Naive thymus-derived CD8-positive, alpha-beta T cell (primary cell): Measurements from ENCODE around the gene DTX3L. TPM values are rescaled to one million over a fixed set of nuclear protein-coding genes. Genes with fewer than 3 reads are reported as not detected.

ENCODE experiments used
- ATAC-seq, 2 donors: fragments of 150-1000 bp; cut with Tn5 transposase in 1 of 2; sonication (Bioruptor Pico), chemical (Tn5 transposase) in 1 of 2; 1 replicate in 1 of 2; 2 replicates in 1 of 2; pipeline ENCODE4 v1.10.0; 2021; ENCODE audit warnings: mild to moderate bottlenecking in 2 of 2, moderate library complexity in 2 of 2
- POLR2A ChIA-PET: fragments of 350-600 bp; sonication (Branson Sonifier 250); formaldehyde crosslinking; loops from one replicate; lab custom pipeline; 2021; ENCODE audit warnings: antibody characterized with exemption; lab: Charles Lee
- DNase-seq, 10 donors: peaks; one replicate each; pipeline versions ENCODE4 v3.0.0 to v3.0.0-alpha.2; 2020 to 2022
- H3K27ac Mint-ChIP-seq, 10 donors: one replicate each; pipeline ENCODE4 v1.8.0; 2020 to 2022; ENCODE audit warnings: mild to moderate bottlenecking in 10 of 10, mixed read lengths in 10 of 10, moderate library complexity in 4 of 10, inconsistent platforms in 1 of 10
- H3K27me3 Mint-ChIP-seq, 5 donors: one replicate each; pipeline ENCODE4 v1.8.0; 2021 to 2022; ENCODE audit warnings: mixed read lengths in 5 of 5
- H3K36me3 Mint-ChIP-seq, 3 donors: one replicate each; pipeline ENCODE4 v1.8.0; 2020 to 2022; ENCODE audit warnings: mixed read lengths in 3 of 3, mild to moderate bottlenecking in 2 of 3, inconsistent platforms in 1 of 3
- H3K4me1 Mint-ChIP-seq, 4 donors: one replicate each; pipeline ENCODE4 v1.8.0; 2021 to 2022; ENCODE audit warnings: mixed read lengths in 4 of 4
- H3K4me3 Mint-ChIP-seq, 10 donors: one replicate each; pipeline ENCODE4 v1.8.0; 2020 to 2022; ENCODE audit warnings: mild to moderate bottlenecking in 10 of 10, mixed read lengths in 10 of 10, moderate library complexity in 6 of 10, inconsistent platforms in 1 of 10
- H3K9me3 Mint-ChIP-seq, 9 donors: one replicate each; pipeline ENCODE4 v1.8.0; 2020 to 2022; ENCODE audit warnings: mixed read lengths in 9 of 9, mild to moderate bottlenecking in 3 of 9, inconsistent platforms in 1 of 9, moderate library complexity in 1 of 9
- polyA plus RNA-seq, 3 donors: library from polyadenylated mRNA; unstranded; fragments of 300-500 nt; fragmentation: Illumina TruSeq; gene quantifications; one replicate each; pipeline ENCODE4 v1.2.3, GENCODE V29; 2021
- total RNA-seq, 8 experiments: library from RNA in 2 of 8; stranded (reverse) in 2 of 8; gene quantifications; one replicate each; pipeline ENCODE4 v1.2.3 and lab custom pipeline; 2021 to 2026

DTX3L gene
- total RNA-seq (10 to 100 TPM; 35.1 to 40.6 TPM), polyA plus RNA-seq (10 to 100 TPM; 20.2 to 27.6 (median 26.3) TPM), total RNA-seq (lab: John Stamatoyannopoulos, UW) (59.8 to 96.4 (median 73.2) reads per million in 6 experiments)

- Mint-ChIP-seq H3K4me3 (peak within 1 kb of the TSS; percentile 86 to 100 (median 96)), H3K36me3 (peaks cover 0 to 42% (median 19%) of the 10 kb centered on the region in 3 donors), H3K27me3 (no peaks in the 10 kb centered on the region), H3K27ac (peak within 1 kb of the TSS; percentile 86 to 100 (median 98)), H3K4me1 (peaks cover 39 to 95% (median 84%) of the 10 kb centered on the region in 4 donors), H3K9me3 (no peaks in the 10 kb centered on the region)
- DNase-seq (peak; percentile 64 to 86 (median 74)), ATAC-seq (peak; percentile 90 to 93)
- POLR2A ChIA-PET = interaction anchor here (0.6 to 4.8 kb wide), 9 partner anchors 10 to 180 kb away, joined by 3 to 45 read pairs (median 3); partner anchors contain the start of genes FAM162A, PARP14, PARP15 and WDR5B
Observed at GRCh38 chr3:122564155-122564912, at the start of gene DTX3L, which contains the start of gene PARP9. TSS of gene DTX3L (plus strand) at chr3:122564338. CDS start at chr3:122564427, 89 bp downstream. TSS of gene PARP9 (minus strand) at chr3:122564300. CDS start at chr3:122559620, 4,680 bp downstream.

GRCh38 chr3:122515020-122515468 is 49.1 kb upstream of the DTX3L start:
- POLR2A ChIA-PET = interaction anchor here (0.6 to 1.7 kb wide), 15 partner anchors 10 to 765 kb away, joined by 3 to 17 read pairs (median 4); partner anchors contain the start of genes FAM162A, GOLGB1, HSPBAP1 and MIX23
- peak; percentile 2 to 12 for ATAC-seq
- H3K4me1 Mint-ChIP-seq = peaks cover 24 to 44% (median 39%) of the 10 kb centered on the region in 4 donors
- H3K36me3 Mint-ChIP-seq = peaks cover 1 to 2% (median 2%) of the 10 kb centered on the region in 3 donors
- H3K4me3 Mint-ChIP-seq = peak overlapping the region; percentile 82 to 94 (median 89)
- no peaks in the 10 kb centered on the region for H3K27me3 Mint-ChIP-seq
- peak overlapping the region; percentile 74 to 96 (median 90) for H3K27ac Mint-ChIP-seq
- peaks cover 0 to 6% (median 1%) of the 10 kb centered on the region in 9 donors for H3K9me3 Mint-ChIP-seq
- DNase-seq = no peak

GRCh38 chr3:122515870-122516269 is 48.3 kb upstream of the DTX3L start:
- H3K27ac Mint-ChIP-seq = peak overlapping the region in 2 of 10 donors; percentile 24 to 57
- peak overlapping the region in 5 of 10 donors; percentile 16 to 65 (median 41) for H3K4me3 Mint-ChIP-seq
- POLR2A ChIA-PET = interaction anchor here (1.7 kb wide), 2 partner anchors 100 to 132 kb away, joined by 13 to 17 read pairs; partner anchors contain the start of genes FAM162A, MIX23 and WDR5B
- peaks cover 21 to 36% (median 32%) of the 10 kb centered on the region in 4 donors for H3K4me1 Mint-ChIP-seq
- DNase-seq = no peak
- no peaks in the 10 kb centered on the region for H3K9me3 Mint-ChIP-seq
- H3K36me3 Mint-ChIP-seq = no peaks in the 10 kb centered on the region
- no peak for ATAC-seq
- H3K27me3 Mint-ChIP-seq = peaks cover 0 to 3% (median 0%) of the 10 kb centered on the region in 5 donors

GRCh38 chr3:122516846-122517360 is 47.2 kb upstream of the DTX3L start:
- Mint-ChIP-seq H3K27ac (no peak overlapping the region), H3K9me3 (no peaks in the 10 kb centered on the region), H3K4me1 (peaks cover 11 to 26% (median 22%) of the 10 kb centered on the region in 4 donors), H3K27me3 (peaks cover 0 to 3% (median 0%) of the 10 kb centered on the region in 5 donors), H3K4me3 (peak overlapping the region in 1 of 10 donors; percentile 8), H3K36me3 (no peaks in the 10 kb centered on the region)
- POLR2A ChIA-PET = no interaction called here
- ATAC-seq = no peak
- no peak for DNase-seq

GRCh38 chr3:122519693-122520092 is 44.4 kb upstream of the DTX3L start:
- ATAC-seq (no peak), DNase-seq (no peak)
- H3K27ac Mint-ChIP-seq = no peak overlapping the region
- peaks cover 0 to 3% (median 0%) of the 10 kb centered on the region in 5 donors for H3K27me3 Mint-ChIP-seq
- POLR2A ChIA-PET = no interaction called here
- no peaks in the 10 kb centered on the region for H3K9me3 Mint-ChIP-seq
- H3K36me3 Mint-ChIP-seq = no peaks in the 10 kb centered on the region
- no peak overlapping the region for H3K4me3 Mint-ChIP-seq
- H3K4me1 Mint-ChIP-seq = peaks cover 3 to 6% (median 4%) of the 10 kb centered on the region in 4 donors

- POLR2A ChIA-PET = no interaction called here
- peaks cover 0 to 3% (median 0%) of the 10 kb centered on the region in 5 donors for H3K27me3 Mint-ChIP-seq
- no peak for DNase-seq
- no peaks in the 10 kb centered on the region for H3K9me3 Mint-ChIP-seq
- H3K4me3 Mint-ChIP-seq = no peak overlapping the region
- no peak overlapping the region for H3K27ac Mint-ChIP-seq
- no peak for ATAC-seq
- no peaks in the 10 kb centered on the region for H3K4me1 Mint-ChIP-seq
- no peaks in the 10 kb centered on the region for H3K36me3 Mint-ChIP-seq
Observed at GRCh38 chr3:122520861-122521260, 43.3 kb upstream of the DTX3L start.

GRCh38 chr3:122523317-122523716 is 40.8 kb upstream of the DTX3L start:
- no peak overlapping the region for H3K27ac Mint-ChIP-seq
- peaks cover 0 to 2% (median 0%) of the 10 kb centered on the region in 4 donors for H3K4me1 Mint-ChIP-seq
- no peak for DNase-seq
- no peak overlapping the region for H3K4me3 Mint-ChIP-seq
- ATAC-seq = no peak
- peaks cover 0 to 3% (median 0%) of the 10 kb centered on the region in 5 donors for H3K27me3 Mint-ChIP-seq
- no peaks in the 10 kb centered on the region for H3K9me3 Mint-ChIP-seq
- POLR2A ChIA-PET = interaction anchor here (0.7 kb wide), 1 partner anchor 13 kb away, joined by 3 read pairs; no protein-coding TSS in a partner anchor
- H3K36me3 Mint-ChIP-seq = peaks cover 0 to 6% (median 0%) of the 10 kb centered on the region in 3 donors

- Mint-ChIP-seq H3K36me3 (peaks cover 0 to 56% (median 13%) of the 10 kb centered on the region in 3 donors), H3K27me3 (no peaks in the 10 kb centered on the region), H3K4me1 (peaks cover 0 to 5% (median 3%) of the 10 kb centered on the region in 4 donors), H3K9me3 (no peaks in the 10 kb centered on the region), H3K4me3 (no peak overlapping the region), H3K27ac (peak overlapping the region in 3 of 10 donors; percentile 25 to 90 (median 38))
- ATAC-seq = no peak
- POLR2A ChIA-PET = no interaction called here
- no peak for DNase-seq
Observed at GRCh38 chr3:122530164-122530563, 34.0 kb upstream of the DTX3L start.

GRCh38 chr3:122533480-122533879 is 30.7 kb upstream of the DTX3L start:
- no peaks in the 10 kb centered on the region for H3K27me3 Mint-ChIP-seq
- H3K36me3 Mint-ChIP-seq = peaks cover 0 to 82% (median 16%) of the 10 kb centered on the region in 3 donors
- H3K9me3 Mint-ChIP-seq = no peaks in the 10 kb centered on the region
- POLR2A ChIA-PET = no interaction called here
- peaks cover 0 to 10% (median 5%) of the 10 kb centered on the region in 4 donors for H3K4me1 Mint-ChIP-seq
- no peak for DNase-seq
- H3K4me3 Mint-ChIP-seq = no peak overlapping the region
- no peak for ATAC-seq
- peak overlapping the region in 2 of 10 donors; percentile 55 to 68 for H3K27ac Mint-ChIP-seq

GRCh38 chr3:122533931-122534334 is 30.2 kb upstream of the DTX3L start:
- ATAC-seq (no peak), DNase-seq (no peak)
- H3K9me3 Mint-ChIP-seq = no peaks in the 10 kb centered on the region
- H3K4me1 Mint-ChIP-seq = peaks cover under 1 to 13% (median 5%) of the 10 kb centered on the region in 4 donors
- no peaks in the 10 kb centered on the region for H3K27me3 Mint-ChIP-seq
- POLR2A ChIA-PET = no interaction called here
- peaks cover 0 to 83% (median 19%) of the 10 kb centered on the region in 3 donors for H3K36me3 Mint-ChIP-seq
- peak overlapping the region in 2 of 10 donors; percentile 6 to 55 for H3K27ac Mint-ChIP-seq
- H3K4me3 Mint-ChIP-seq = no peak overlapping the region

- H3K9me3 Mint-ChIP-seq = no peaks in the 10 kb centered on the region
- DNase-seq = no peak
- ATAC-seq = no peak
- POLR2A ChIA-PET = interaction anchor here (0.6 kb wide), 1 partner anchor 13 kb away, joined by 3 read pairs; no protein-coding TSS in a partner anchor
- H3K36me3 Mint-ChIP-seq = peaks cover 4 to 95% (median 27%) of the 10 kb centered on the region in 3 donors
- H3K27me3 Mint-ChIP-seq = no peaks in the 10 kb centered on the region
- H3K4me1 Mint-ChIP-seq = peaks cover 8 to 20% (median 9%) of the 10 kb centered on the region in 4 donors
- H3K4me3 Mint-ChIP-seq = no peak overlapping the region
- H3K27ac Mint-ChIP-seq = peak overlapping the region in 2 of 10 donors; percentile 5 to 43
Observed at GRCh38 chr3:122535964-122536631, 28.0 kb upstream of the DTX3L start.

- H3K36me3 Mint-ChIP-seq = peaks cover 4 to 96% (median 27%) of the 10 kb centered on the region in 3 donors
- no peak for ATAC-seq
- POLR2A ChIA-PET = interaction anchor here (0.6 kb wide), 1 partner anchor 14 kb away, joined by 3 read pairs; no protein-coding TSS in a partner anchor
- H3K9me3 Mint-ChIP-seq = no peaks in the 10 kb centered on the region
- H3K27me3 Mint-ChIP-seq = no peaks in the 10 kb centered on the region
- peaks cover 8 to 20% (median 10%) of the 10 kb centered on the region in 4 donors for H3K4me1 Mint-ChIP-seq
- peak overlapping the region in 6 of 10 donors; percentile 5 to 70 (median 42) for H3K27ac Mint-ChIP-seq
- DNase-seq = no peak
- H3K4me3 Mint-ChIP-seq = no peak overlapping the region
Observed at GRCh38 chr3:122536632-122537001, 27.5 kb upstream of the DTX3L start.
